GM12878 (cell line): Measurements from ENCODE around the gene PEF1. TPM values are rescaled to one million over a fixed set of nuclear protein-coding genes. Genes with fewer than 3 reads are reported as not detected.

Experiments
- ATAC-seq: fragments of 200-7000 bp; cut with Tn5 transposase; 3 replicates; pipeline ENCODE4 v1.9.1; 2020; ENCODE audit warnings: mild to moderate bottlenecking, moderate library complexity
- BruUV-seq: library from RNA; stranded (reverse); fragments of 400-500 nt; replicated peaks from 2 replicates; lab custom pipeline; 2021; lab: Mats Ljungman, UMichigan
- CTCF ChIA-PET: fragments of 300-600 bp; sonication (Branson Sonifier 250); formaldehyde crosslinking; extraction: SDS; loops from one replicate; lab custom pipeline; 2021; ENCODE audit warnings: inconsistent platforms; lab: Yijun Ruan, JAX
- POLR2A ChIA-PET: fragments of 350-600 bp; formaldehyde crosslinking; extraction: SDS; loops from one replicate; lab custom pipeline; 2021; ENCODE audit warnings: inconsistent platforms; lab: Charles Lee
- RAD21 ChIA-PET: fragments of 300-600 bp; sonication (Branson Sonifier 250); formaldehyde crosslinking; loops from one replicate; lab custom pipeline; 2023; ENCODE audit warnings: antibody characterized with exemption; ENCODE audit not compliant: unreplicated experiment; lab: Charles Lee
- SMC1A ChIA-PET: fragments of 300-600 bp; sonication (Branson Sonifier 250); formaldehyde crosslinking; loops from one replicate; lab custom pipeline; 2023; ENCODE audit not compliant: unreplicated experiment, uncharacterized antibody; lab: Charles Lee
- DNase-seq: peaks from one replicate; pipeline ENCODE4 v3.0.0-alpha.2; 2011; ENCODE audit warnings: low read depth, low spot score
- FAIRE-seq: peaks from 3 replicates; lab custom pipeline; 2011; peaks lifted over from hg19 to GRCh38; lab: Jason Lieb, UNC
- H2AFZ ChIP-seq: 2 replicates; pipeline ENCODE4 v1.6.0; 2011; ENCODE audit warnings: low read depth, low read length, control low read depth; ENCODE audit not compliant: control insufficient read depth
- H3K27ac ChIP-seq: 2 replicates; pipeline ENCODE4 v1.5.1; 2011; ENCODE audit warnings: control low read depth; ENCODE audit not compliant: control insufficient read depth, insufficient read depth
- H3K27me3 ChIP-seq, 2 experiments: replicated peaks in 1 of 2; 2 replicates each; pipeline versions ENCODE4 v1.6.0 to v1.6.1; 2011; ENCODE audit warnings: low read length in 1 of 2; ENCODE audit not compliant: control insufficient read depth in 2 of 2, insufficient read depth in 2 of 2
- H3K36me3 ChIP-seq, 2 experiments: 2 replicates each; pipeline ENCODE4 v1.5.1; 2011; ENCODE audit warnings: low read length in 1 of 2; ENCODE audit not compliant: control insufficient read depth in 2 of 2, insufficient read depth in 2 of 2
- H3K4me1 ChIP-seq: 2 replicates; pipeline ENCODE4 v1.6.1; 2011; ENCODE audit warnings: mild to moderate bottlenecking, low read length, moderate library complexity, mixed read lengths; ENCODE audit not compliant: control insufficient read depth, insufficient read depth
- H3K4me2 ChIP-seq: 2 replicates; pipeline ENCODE4 v1.6.0; 2011; ENCODE audit warnings: control low read depth; ENCODE audit not compliant: control insufficient read depth, insufficient read depth
- H3K4me3 ChIP-seq: fragments of 200-600 bp; sonication (generic); 2 replicates; pipeline ENCODE4 v1.5.1; 2016
- H3K79me2 ChIP-seq: 2 replicates; pipeline ENCODE4 v1.6.0; 2011; ENCODE audit warnings: low read length; ENCODE audit not compliant: control insufficient read depth, insufficient read depth
- H3K9ac ChIP-seq: 2 replicates; pipeline ENCODE4 v1.8.0; 2011; ENCODE audit warnings: low read length, control low read depth, mixed read lengths; ENCODE audit not compliant: control insufficient read depth, insufficient read depth
- H3K9me3 ChIP-seq: replicated peaks from 3 replicates; pipeline ENCODE4 v1.5.1; 2011; ENCODE audit warnings: mild to moderate bottlenecking, low read length; ENCODE audit not compliant: control insufficient read depth, insufficient read depth
- H4K20me1 ChIP-seq: 2 replicates; pipeline ENCODE4 v1.6.0; 2011; ENCODE audit not compliant: control insufficient read depth, insufficient read depth
- ATF7 ChIP-seq: fragments of 450-650 bp; IDR thresholded peaks from 2 replicates; pipeline ENCODE4 v1.6.1; 2016; ENCODE audit warnings: low read depth, mild to moderate bottlenecking
- CBFB ChIP-seq: IDR thresholded peaks from 2 replicates; pipeline ENCODE4 v1.6.1; 2016; ENCODE audit warnings: antibody characterized with exemption, low read depth
- GABPA ChIP-seq: IDR thresholded peaks from 2 replicates; pipeline ENCODE4 v1.6.1; 2014; ENCODE audit warnings: antibody characterized with exemption, low read depth, mild to moderate bottlenecking, inconsistent platforms
- GATAD2B ChIP-seq: fragments of 450-650 bp; conservative IDR thresholded peaks from 2 replicates; pipeline ENCODE4 v1.6.1; 2017; ENCODE audit warnings: low read depth, mild to moderate bottlenecking, moderate library complexity
- HCFC1 ChIP-seq: fragments of 150-350 bp; IDR thresholded peaks from 2 replicates; pipeline ENCODE4 v1.6.1; 2014; ENCODE audit warnings: low read length
- JUNB ChIP-seq: IDR thresholded peaks from 2 replicates; pipeline ENCODE4 v1.6.1; 2016; ENCODE audit warnings: antibody characterized with exemption, mild to moderate bottlenecking
- MEF2B ChIP-seq: fragments of 450-650 bp; IDR thresholded peaks from 2 replicates; pipeline ENCODE4 v1.6.1; 2018; ENCODE audit warnings: mild to moderate bottlenecking, moderate library complexity; ENCODE audit not compliant: partially characterized antibody, poor library complexity, severe bottlenecking
- MTA3 ChIP-seq: IDR thresholded peaks from 2 replicates; pipeline ENCODE4 v1.6.1; 2012; ENCODE audit warnings: low read length, inconsistent platforms, borderline replicate concordance
- POU2F2 ChIP-seq: IDR thresholded peaks from 3 replicates; pipeline ENCODE4 v1.6.1; 2011; ENCODE audit warnings: low read depth, mild to moderate bottlenecking, low read length, borderline replicate concordance
- RCOR1 ChIP-seq: conservative IDR thresholded peaks from 2 replicates; pipeline ENCODE4 v1.6.1; 2012; ENCODE audit warnings: low read depth, low read length, improper control_type of control experiment
- SREBF1 ChIP-seq: IDR thresholded peaks from 2 replicates; pipeline ENCODE4 v1.6.1; 2012; ENCODE audit warnings: mild to moderate bottlenecking, low read length
- SRF ChIP-seq, 2 experiments: IDR thresholded peaks; 2 replicates each; pipeline ENCODE4 v1.6.1; 2011; ENCODE audit warnings: low read depth in 2 of 2, low read length in 2 of 2, mild to moderate bottlenecking in 1 of 2, moderate library complexity in 1 of 2
- WGBS: methylation state at CpG from one replicate; pipeline ENCODE4 v1.1.6; 2016; ENCODE audit warnings: low lambda C conversion rate; ENCODE audit not compliant: insufficient replicate concordance, insufficient coverage; ENCODE audit errors: missing lambda C conversion rate; 5-methylcytosine and 5-hydroxymethylcytosine counted together
- in situ Hi-C: fragments of 300-500 bp; cut with MboI; formaldehyde crosslinking; loops from 9 replicates; pipeline ENCODE4 v1.14.3; 2018; ENCODE audit warnings: mixed read lengths
- intact Hi-C: fragments of 100-400 bp; cut with micrococcal nuclease; formaldehyde crosslinking; loops from one replicate; pipeline ENCODE4 v1.14.2; 2022; ENCODE audit not compliant: unreplicated experiment
- polyA plus RNA-seq, 11 experiments: library from polyadenylated mRNA; depleted of rRNA in 4 of 11; unstranded in 6 of 11; stranded (reverse) in 5 of 11; fragments of >200 nt; fragmentation: Nextera tagmentation in 4 of 11; fragmentation: Illumina TruSeq in 1 of 11; extraction: Ambion mirVana in 4 of 11; extraction: Trizol in 1 of 11; gene quantifications; 1 replicate in 1 of 11; 2 replicates in 10 of 11; pipeline versions ENCODE4 v1.2.1 to v1.2.3, GENCODE V29; 2011 to 2016; ENCODE audit warnings: inconsistent platforms in 2 of 11, missing spikeins in 2 of 11, low read depth in 1 of 11
- total RNA-seq, 4 experiments: library from RNA; depleted of rRNA in 3 of 4; stranded (reverse); fragments of >200 nt in 3 of 4; fragmentation: Illumina TruSeq in 1 of 4; extraction: Trizol in 1 of 4; gene quantifications; 2 replicates each; pipeline versions ENCODE4 v1.2.1 to v1.2.3, GENCODE V29; 2013 to 2021
- TF ChIP-seq, protein P1 (sequence below): fragments of 450-650 bp; IDR thresholded peaks from 2 replicates; pipeline ENCODE4 v1.6.1; 2017; ENCODE audit warnings: mild to moderate bottlenecking, low read depth, inconsistent platforms; ENCODE audit not compliant: poor library complexity, severe bottlenecking

The PEF1 gene
- total and polyA plus RNA-seq, 10 of the 15 experiments (the other 5 are each of a cell fraction or from before 2014, with no cell fraction given): 27.1 to 107 (median 79.0) TPM

DNA sequence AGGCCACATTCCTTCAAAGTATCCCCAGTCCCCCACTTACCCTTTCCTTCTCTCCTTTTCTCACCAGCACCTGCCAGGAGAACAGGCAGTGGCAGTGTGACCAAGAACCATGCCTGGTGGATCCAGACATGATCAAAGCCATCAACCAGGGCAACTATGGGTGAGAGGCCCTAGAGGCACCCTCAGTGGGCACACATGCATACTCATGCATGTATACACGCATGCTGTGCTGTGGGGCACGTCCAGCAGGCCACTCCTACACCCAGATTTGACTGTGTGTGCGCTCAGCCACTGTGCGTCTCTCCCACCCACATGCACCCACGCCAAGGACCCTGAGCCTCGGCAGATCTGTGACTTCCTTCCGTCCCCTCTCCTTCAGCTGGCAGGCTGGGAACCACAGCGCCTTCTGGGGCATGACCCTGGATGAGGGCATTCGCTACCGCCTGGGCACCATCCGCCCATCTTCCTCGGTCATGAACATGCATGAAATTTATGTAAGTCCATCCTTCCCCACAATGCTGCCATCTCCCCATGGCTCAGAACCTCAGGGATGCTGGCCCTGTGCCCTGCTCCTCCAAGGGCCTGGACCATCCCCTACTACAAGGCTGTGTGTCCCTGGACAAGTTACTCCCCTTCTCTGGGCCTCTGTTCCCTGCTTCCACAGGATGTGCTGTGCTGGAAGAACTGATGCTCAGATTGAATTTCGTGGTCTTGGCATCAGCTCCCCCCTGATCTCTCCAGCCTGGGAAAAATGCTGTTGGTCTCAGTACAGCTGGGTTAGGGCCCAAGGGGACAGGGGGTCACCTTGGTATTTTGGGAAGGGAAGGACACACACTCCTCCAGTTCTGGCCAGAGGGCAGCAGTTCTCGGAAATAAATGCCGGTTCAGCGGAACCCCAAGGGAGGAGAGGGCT lies 61.3 kb downstream of the PEF1 start:
- H3K4me1 ChIP-seq: no peaks in the 10 kb centered on the region
- intact Hi-C loops: no loop called here
- in situ Hi-C loops: no loop called here
- ChIA-PET CTCF (interaction anchor here (1.0 kb wide), 1 partner anchor 34 kb away, joined by 3 read pairs; no protein-coding TSS in a partner anchor), POLR2A (no interaction called here), SMC1A (interaction anchor here (1.1 kb wide), 1 partner anchor 14 kb away, joined by 3 read pairs; no protein-coding TSS in a partner anchor), RAD21 (no interaction called here)
- no peaks in the 10 kb centered on the region for H3K79me2 ChIP-seq
- BruUV-seq: no TSS peak
- H3K27me3 ChIP-seq: no peaks in the 10 kb centered on the region; a peak in 2 of 4 replicates
- H3K9ac ChIP-seq: no peak overlapping the region
- no peaks in the 10 kb centered on the region for H3K9me3 ChIP-seq
- FAIRE-seq (no peak), ATAC-seq (no peak), DNase-seq (no peak)
- H3K4me3 ChIP-seq: no peak overlapping the region
- no peak overlapping the region for H3K27ac ChIP-seq
- no peak overlapping the region for H2AFZ ChIP-seq
- no peaks in the 10 kb centered on the region for H3K36me3 ChIP-seq
- 38% methylated on average over 16 of the region's 16 CpGs for WGBS
- no peak overlapping the region for H3K4me2 ChIP-seq
- TF ChIP-seq GATAD2B (no peak), MEF2B (no peak), GABPA (no peak), POU2F2 (no peak), CBFB (no peak), HCFC1 (no peak), ATF7 (no peak), MTA3 (no peak), JUNB (no peak), SREBF1 (no peak), SRF (IDR thresholded peaks at IDR 0.05; ENCODE audit: low read depth in 2 of 2, low read length in 2 of 2) (no peak), RCOR1 (no peak)
- TF ChIP-seq, protein P1, sequence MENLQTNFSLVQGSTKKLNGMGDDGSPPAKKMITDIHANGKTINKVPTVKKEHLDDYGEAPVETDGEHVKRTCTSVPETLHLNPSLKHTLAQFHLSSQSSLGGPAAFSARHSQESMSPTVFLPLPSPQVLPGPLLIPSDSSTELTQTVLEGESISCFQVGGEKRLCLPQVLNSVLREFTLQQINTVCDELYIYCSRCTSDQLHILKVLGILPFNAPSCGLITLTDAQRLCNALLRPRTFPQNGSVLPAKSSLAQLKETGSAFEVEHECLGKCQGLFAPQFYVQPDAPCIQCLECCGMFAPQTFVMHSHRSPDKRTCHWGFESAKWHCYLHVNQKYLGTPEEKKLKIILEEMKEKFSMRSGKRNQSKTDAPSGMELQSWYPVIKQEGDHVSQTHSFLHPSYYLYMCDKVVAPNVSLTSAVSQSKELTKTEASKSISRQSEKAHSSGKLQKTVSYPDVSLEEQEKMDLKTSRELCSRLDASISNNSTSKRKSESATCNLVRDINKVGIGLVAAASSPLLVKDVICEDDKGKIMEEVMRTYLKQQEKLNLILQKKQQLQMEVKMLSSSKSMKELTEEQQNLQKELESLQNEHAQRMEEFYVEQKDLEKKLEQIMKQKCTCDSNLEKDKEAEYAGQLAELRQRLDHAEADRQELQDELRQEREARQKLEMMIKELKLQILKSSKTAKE: no peak
- H4K20me1 ChIP-seq: no peaks in the 10 kb centered on the region
